Measurements from ENCODE around the gene PLEKHH2. TPM values are rescaled to one million over a fixed set of nuclear protein-coding genes. Genes with fewer than 3 reads are reported as not detected.

Gene PLEKHH2
- total and polyA plus RNA-seq, 12 donors: 1.9 to 18.3 (median 5.9) TPM

GRCh38 chr2:43605851-43606250, 31.2 kb upstream of the PLEKHH2 start:
- no peaks in the 10 kb centered on the region for H3K4me1 ChIP-seq (replicated peaks in 1 of 2)
- TF ChIP-seq POLR2A (IDR thresholded peaks at IDR 0.05) (no peak), CTCF (IDR thresholded peaks at IDR 0.05) (no peak)
- intact Hi-C loops (cut with DNase I): no loop called here
- H3K27me3 ChIP-seq: no peaks in the 10 kb centered on the region
- no peaks in the 10 kb centered on the region for H3K36me3 ChIP-seq (replicated peaks in 1 of 2)
- no peak overlapping the region for H3K4me3 ChIP-seq
- 81 to 89% (median 86%) methylated on average over 5 of the region's 5 CpGs for WGBS, 4 donors
- no peak overlapping the region for H3K27ac ChIP-seq
- DNase-seq: no peak
- H3K9me3 ChIP-seq (replicated peaks in 1 of 3): no peaks in the 10 kb centered on the region

GRCh38 chr2:43609290-43609918, 27.7 kb upstream of the PLEKHH2 start:
- 41 to 46% (median 45%) methylated on average over 6 of the region's 6 CpGs for WGBS, 4 donors
- H3K4me3 ChIP-seq: no peak overlapping the region
- no peaks in the 10 kb centered on the region for H3K9me3 ChIP-seq (replicated peaks in 1 of 3)
- no peaks in the 10 kb centered on the region for H3K4me1 ChIP-seq (replicated peaks in 1 of 2)
- no peaks in the 10 kb centered on the region for H3K27me3 ChIP-seq
- DNase-seq: peak in 6 of 7 donors; percentile 32 to 65 (median 37)
- intact Hi-C loops (cut with DNase I): loop anchor here in 1 of 2 donors (2.0 kb wide), 1 partner anchor 783 kb away; no protein-coding TSS in a partner anchor
- TF ChIP-seq CTCF (IDR thresholded peaks at IDR 0.05): peak; percentile 57 to 73 (median 68)
- no peak for TF ChIP-seq POLR2A (IDR thresholded peaks at IDR 0.05)
- H3K27ac ChIP-seq: no peak overlapping the region
- H3K36me3 ChIP-seq (replicated peaks in 1 of 2): no peaks in the 10 kb centered on the region

- intact Hi-C loops (cut with DNase I): no loop called here
- Histone ChIP-seq H3K4me1 (replicated peaks in 1 of 2) (no peaks in the 10 kb centered on the region), H3K27ac (no peak overlapping the region), H3K4me3 (no peak overlapping the region), H3K27me3 (no peaks in the 10 kb centered on the region), H3K9me3 (replicated peaks in 1 of 3) (no peaks in the 10 kb centered on the region), H3K36me3 (replicated peaks in 1 of 2) (no peaks in the 10 kb centered on the region)
- TF ChIP-seq CTCF (IDR thresholded peaks at IDR 0.05): no peak
- no peak for TF ChIP-seq POLR2A (IDR thresholded peaks at IDR 0.05)
- 78 to 93% (median 82%) methylated on average over 4 of the region's 4 CpGs for WGBS, 4 donors
- DNase-seq: no peak
These were observed 26.7 kb upstream of the PLEKHH2 start for GRCh38 chr2:43610361-43610760.

- Histone ChIP-seq H3K9me3 (replicated peaks in 1 of 3) (no peaks in the 10 kb centered on the region), H3K27me3 (no peaks in the 10 kb centered on the region), H3K27ac (no peak overlapping the region), H3K4me1 (replicated peaks in 1 of 2) (no peaks in the 10 kb centered on the region), H3K36me3 (replicated peaks in 1 of 2) (no peaks in the 10 kb centered on the region), H3K4me3 (no peak overlapping the region)
- intact Hi-C loops (cut with DNase I): no loop called here
- WGBS, 4 donors: 42 to 54% (median 49%) methylated on average over 14 of the region's 14 CpGs
- TF ChIP-seq POLR2A (IDR thresholded peaks at IDR 0.05): no peak
- TF ChIP-seq CTCF (IDR thresholded peaks at IDR 0.05): peak; percentile 63 to 78 (median 70)
- peak; percentile 55 to 89 (median 75) for DNase-seq
These were observed 24.8 kb upstream of the PLEKHH2 start for GRCh38 chr2:43611987-43612894.

Measured in adrenal gland (tissue), 12 donors.